CD4-positive, alpha-beta T cell treated with Interleukin-4 for 1 hour (primary cell): ENCODE results near the gene CD83.
A peak's percentile ranks its signal among the peaks of the same experiment; 100 is the strongest.

ENCODE experiments used
- DNase-seq, 2 donors: peaks; one replicate each; pipeline ENCODE4 v3.0.0-alpha.2; 2020 to 2022

Gene CD83

GRCh38 chr6:14117158-14118090 is at the start of gene CD83:
CD83 (plus strand) TSS chr6:14117772; CDS start chr6:14117812, 40 bp downstream.
- DNase-seq = peak; percentile 91 to 93

- DNase-seq = no peak
Measured at GRCh38 chr6:14068133-14068532, 49.4 kb upstream of the CD83 start.

- no peak for DNase-seq
Measured at GRCh38 chr6:14068623-14069022, 48.9 kb upstream of the CD83 start.

GRCh38 chr6:14070457-14070856 is 47.1 kb upstream of the CD83 start:
- DNase-seq = no peak

- peak in 1 of 2 donors; percentile 15 for DNase-seq
Measured at GRCh38 chr6:14072084-14072483, 45.5 kb upstream of the CD83 start.

- DNase-seq = peak; percentile 48 to 53
Measured at GRCh38 chr6:14073561-14074354, 43.8 kb upstream of the CD83 start.

GRCh38 chr6:14074476-14075094 is 43.0 kb upstream of the CD83 start:
- peak in 1 of 2 donors; percentile 44 for DNase-seq

GRCh38 chr6:14075095-14075503 is 42.5 kb upstream of the CD83 start:
- DNase-seq = peak; percentile 51 to 79

GRCh38 chr6:14077193-14077867 is 40.2 kb upstream of the CD83 start:
- DNase-seq = no peak

GRCh38 chr6:14079433-14079832 is 38.1 kb upstream of the CD83 start:
- DNase-seq = no peak

- DNase-seq = no peak
Measured at GRCh38 chr6:14079971-14080370, 37.6 kb upstream of the CD83 start.

- DNase-seq = no peak
Measured at GRCh38 chr6:14081126-14081525, 36.4 kb upstream of the CD83 start.

- DNase-seq = no peak
Measured at GRCh38 chr6:14082771-14083170, 34.8 kb upstream of the CD83 start.

GRCh38 chr6:14083262-14083661 is 34.3 kb upstream of the CD83 start:
- no peak for DNase-seq

GRCh38 chr6:14083751-14084150 is 33.8 kb upstream of the CD83 start:
- no peak for DNase-seq

GRCh38 chr6:14084388-14084787 is 33.2 kb upstream of the CD83 start:
- DNase-seq = no peak

- no peak for DNase-seq
Measured at GRCh38 chr6:14085176-14085787, 32.3 kb upstream of the CD83 start.

- DNase-seq = no peak
Measured at GRCh38 chr6:14086701-14087100, 30.9 kb upstream of the CD83 start.

GRCh38 chr6:14088600-14089192 is 28.9 kb upstream of the CD83 start:
- no peak for DNase-seq

GRCh38 chr6:14089224-14089623 is 28.3 kb upstream of the CD83 start:
- no peak for DNase-seq

GRCh38 chr6:14091339-14091978 is 26.1 kb upstream of the CD83 start:
- no peak for DNase-seq
